Kidney epithelial cell (primary cell): Measurements from ENCODE around the gene PPFIA3. TPM values are rescaled to one million over a fixed set of nuclear protein-coding genes. Genes with fewer than 3 reads are reported as not detected.

Source experiments
- DNase-seq: peaks from one replicate; pipeline ENCODE4 v3.0.0-alpha.2; 2010; ENCODE audit warnings: low read depth
- H3K27me3 ChIP-seq: 2 replicates; pipeline ENCODE4 v1.6.0; 2011; ENCODE audit warnings: low read length; ENCODE audit not compliant: control insufficient read depth, insufficient read depth
- H3K36me3 ChIP-seq: 2 replicates; pipeline ENCODE4 v1.5.1; 2011; ENCODE audit warnings: low read length; ENCODE audit not compliant: control insufficient read depth, insufficient read depth
- H3K4me3 ChIP-seq: 2 replicates; pipeline ENCODE4 v1.5.1; 2011; ENCODE audit warnings: low read depth, mild to moderate bottlenecking, control low read depth, low read length
- total RNA-seq: library from RNA; depleted of rRNA; stranded (reverse); fragments of >200 nt; gene quantifications from 2 replicates; pipeline ENCODE4 v1.2.3, GENCODE V29; 2015
- TF ChIP-seq, protein P1 (sequence below): IDR thresholded peaks from 2 replicates; pipeline ENCODE4 v1.5.1; 2011; ENCODE audit warnings: mild to moderate bottlenecking, moderate library complexity, low read length, control low read depth, inconsistent platforms; ENCODE audit not compliant: insufficient read depth, poor library complexity, severe bottlenecking

Gene PPFIA3
- total RNA-seq, 1 donor from 2014 or later: 0.88 TPM

- TF ChIP-seq, protein P1, sequence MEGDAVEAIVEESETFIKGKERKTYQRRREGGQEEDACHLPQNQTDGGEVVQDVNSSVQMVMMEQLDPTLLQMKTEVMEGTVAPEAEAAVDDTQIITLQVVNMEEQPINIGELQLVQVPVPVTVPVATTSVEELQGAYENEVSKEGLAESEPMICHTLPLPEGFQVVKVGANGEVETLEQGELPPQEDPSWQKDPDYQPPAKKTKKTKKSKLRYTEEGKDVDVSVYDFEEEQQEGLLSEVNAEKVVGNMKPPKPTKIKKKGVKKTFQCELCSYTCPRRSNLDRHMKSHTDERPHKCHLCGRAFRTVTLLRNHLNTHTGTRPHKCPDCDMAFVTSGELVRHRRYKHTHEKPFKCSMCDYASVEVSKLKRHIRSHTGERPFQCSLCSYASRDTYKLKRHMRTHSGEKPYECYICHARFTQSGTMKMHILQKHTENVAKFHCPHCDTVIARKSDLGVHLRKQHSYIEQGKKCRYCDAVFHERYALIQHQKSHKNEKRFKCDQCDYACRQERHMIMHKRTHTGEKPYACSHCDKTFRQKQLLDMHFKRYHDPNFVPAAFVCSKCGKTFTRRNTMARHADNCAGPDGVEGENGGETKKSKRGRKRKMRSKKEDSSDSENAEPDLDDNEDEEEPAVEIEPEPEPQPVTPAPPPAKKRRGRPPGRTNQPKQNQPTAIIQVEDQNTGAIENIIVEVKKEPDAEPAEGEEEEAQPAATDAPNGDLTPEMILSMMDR: no peak
- no peaks in the 10 kb centered on the region for H3K27me3 ChIP-seq
- DNase-seq: no peak
- peaks cover 6% of the 10 kb centered on the region for H3K36me3 ChIP-seq
- H3K4me3 ChIP-seq: no peak overlapping the region
Measured at GRCh38 chr19:49111218-49111998, 7.9 kb upstream of the PPFIA3 start.

- Histone ChIP-seq H3K27me3 (no peaks in the 10 kb centered on the region), H3K4me3 (peak within 1 kb of the TSS; percentile 49), H3K36me3 (peaks cover 1% of the 10 kb centered on the region)
- DNase-seq: no peak
- TF ChIP-seq, protein P1: no peak
Measured at GRCh38 chr19:49113762-49114629, 5.3 kb upstream of the PPFIA3 start, which contains the start of gene LIN7B. LIN7B (plus strand) TSS chr19:49114370; CDS start chr19:49114405, 35 bp downstream.

- peak overlapping the region; percentile 49 for H3K4me3 ChIP-seq
- H3K27me3 ChIP-seq: peaks cover 5% of the 10 kb centered on the region
- peaks cover 1% of the 10 kb centered on the region for H3K36me3 ChIP-seq
- DNase-seq: no peak
- TF ChIP-seq, protein P1: no peak
Measured at GRCh38 chr19:49114630-49115363, 4.5 kb upstream of the PPFIA3 start.

DNA sequence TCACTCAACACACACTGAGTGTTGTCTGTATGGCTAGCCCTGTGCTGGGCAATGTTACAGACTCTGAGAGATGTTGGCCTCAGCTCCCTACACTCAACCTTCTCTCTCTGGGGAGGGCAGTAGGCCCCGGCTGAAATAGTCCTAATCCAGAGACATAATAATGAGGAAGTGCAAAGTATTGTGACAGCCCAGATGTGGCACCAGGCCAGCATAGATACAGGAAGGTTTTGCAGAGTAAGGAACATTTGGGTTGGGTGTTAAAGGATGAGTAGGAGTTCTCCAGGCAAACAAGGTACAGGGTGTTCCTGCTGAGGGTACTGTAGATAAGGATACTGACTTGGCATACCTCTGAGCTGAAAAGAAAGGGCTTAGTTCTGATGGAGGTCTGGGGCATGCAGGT lies 2.8 kb upstream of the PPFIA3 start:
- Histone ChIP-seq H3K36me3 (peaks cover under 1% of the 10 kb centered on the region), H3K4me3 (no peak overlapping the region), H3K27me3 (peaks cover 17% of the 10 kb centered on the region)
- TF ChIP-seq, protein P1: no peak
- no peak for DNase-seq

DNA sequence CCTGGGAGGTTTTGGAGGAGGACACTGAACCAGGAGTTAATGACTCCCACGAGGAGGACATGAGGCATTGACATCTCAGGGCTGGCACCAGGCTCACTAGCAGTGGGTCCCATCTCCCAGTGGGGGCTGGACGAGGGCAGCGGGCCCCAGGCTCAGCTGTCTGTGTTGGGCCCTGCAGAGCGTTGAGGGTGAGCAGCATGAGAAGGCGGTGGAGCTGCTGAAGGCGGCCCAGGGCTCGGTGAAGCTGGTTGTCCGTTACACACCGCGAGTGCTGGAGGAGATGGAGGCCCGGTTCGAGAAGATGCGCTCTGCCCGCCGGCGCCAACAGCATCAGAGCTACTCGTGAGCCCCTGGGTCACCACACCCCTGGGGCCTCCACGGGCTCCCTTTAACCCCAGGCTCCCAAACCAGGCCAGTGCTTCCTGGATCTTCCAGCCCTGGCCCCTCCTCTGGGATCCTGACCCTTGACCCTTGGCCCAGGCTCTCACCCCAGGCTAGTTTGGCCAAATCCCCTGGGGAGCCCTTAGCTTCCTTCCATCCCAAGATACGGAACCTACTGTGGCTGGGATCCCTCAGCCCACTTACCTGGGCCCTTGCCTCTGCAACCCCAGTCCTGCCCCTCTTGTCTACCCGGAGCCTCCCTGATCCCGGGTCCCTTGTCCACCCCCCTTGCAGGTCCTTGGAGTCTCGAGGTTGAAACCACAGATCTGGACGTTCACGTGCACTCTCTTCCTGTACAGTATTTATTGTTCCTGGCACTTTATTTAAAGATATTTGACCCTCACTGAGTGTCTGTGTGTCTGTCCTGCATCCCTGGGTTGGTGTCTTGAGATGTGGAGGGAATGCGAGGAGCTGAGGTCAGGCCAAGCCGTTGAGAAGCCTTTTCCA lies 1.4 kb upstream of the PPFIA3 start:
- TF ChIP-seq, protein P1: no peak
- Histone ChIP-seq H3K4me3 (peak overlapping the region; percentile 56), H3K36me3 (no peaks in the 10 kb centered on the region), H3K27me3 (peaks cover 17% of the 10 kb centered on the region)
- DNase-seq: no peak
